AG08395 (cell line): ENCODE data around the gene ZSCAN5A.
"Not testable (repeated sequence)": the region's sequence is repeated elsewhere in the genome, so short reads cannot be mapped to it uniquely, and the experiment has no call there.

Source experiments
- DNase-seq: peaks from one replicate; pipeline ENCODE4 v3.0.0; 2012; ENCODE audit warnings: mixed read lengths, low spot score

Gene ZSCAN5A

DNA sequence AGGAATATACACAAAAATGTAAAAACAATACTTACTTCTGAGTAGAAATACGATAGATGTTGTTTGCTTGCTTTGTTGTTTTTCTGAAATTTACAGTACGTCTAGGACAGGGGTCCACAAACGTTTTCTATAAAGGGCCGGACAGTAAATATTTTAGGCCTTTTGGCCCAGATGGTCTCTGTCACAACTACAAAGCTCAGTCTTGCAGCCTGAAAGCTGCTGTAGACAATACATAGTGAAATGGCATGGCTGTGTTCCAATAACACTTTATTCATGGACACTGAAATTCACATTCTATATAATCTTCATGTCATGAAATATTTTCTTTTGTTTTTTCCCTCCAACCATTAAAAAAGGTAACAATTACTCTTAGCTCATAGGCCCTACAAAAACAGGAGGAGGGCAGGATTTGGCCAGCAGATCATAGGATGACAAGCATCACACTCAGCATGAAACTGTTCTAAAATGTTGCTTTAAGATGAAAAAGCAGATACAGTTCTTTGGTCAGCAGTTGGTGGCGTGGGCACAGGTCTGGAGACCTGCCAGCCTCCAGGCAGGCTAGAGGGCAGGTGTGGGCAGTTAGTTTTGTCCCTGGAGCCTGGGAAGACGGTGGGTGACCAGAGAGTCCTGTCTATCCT lies 42.4 kb downstream of the ZSCAN5A start, which contains the start of gene EDDM13:
TSS of gene EDDM13 (plus strand) at position 588 of the 638 bp plus-strand sequence. CDS start 87 bp downstream, outside the sequence.
- DNase-seq: no peak

DNA sequence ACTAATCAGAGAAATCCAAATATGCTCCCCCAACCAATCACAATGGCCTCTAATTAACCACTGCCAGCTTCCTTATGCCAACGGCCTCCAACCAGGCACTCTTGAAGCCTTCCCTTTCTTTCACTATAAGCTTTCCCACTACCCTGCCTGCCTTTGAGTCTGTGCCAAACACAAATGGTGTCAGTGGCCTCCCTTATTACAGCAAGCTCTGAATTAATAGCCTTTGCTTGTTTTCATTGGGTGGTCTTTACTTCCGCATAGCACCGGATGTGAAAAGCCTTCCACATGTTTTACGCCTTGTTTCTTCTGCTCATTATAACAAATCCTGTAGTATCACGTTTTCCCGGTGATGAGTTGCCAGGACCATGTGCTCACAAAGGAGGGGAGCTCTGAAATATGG lies 43.5 kb downstream of the ZSCAN5A start:
- DNase-seq: no peak

DNA sequence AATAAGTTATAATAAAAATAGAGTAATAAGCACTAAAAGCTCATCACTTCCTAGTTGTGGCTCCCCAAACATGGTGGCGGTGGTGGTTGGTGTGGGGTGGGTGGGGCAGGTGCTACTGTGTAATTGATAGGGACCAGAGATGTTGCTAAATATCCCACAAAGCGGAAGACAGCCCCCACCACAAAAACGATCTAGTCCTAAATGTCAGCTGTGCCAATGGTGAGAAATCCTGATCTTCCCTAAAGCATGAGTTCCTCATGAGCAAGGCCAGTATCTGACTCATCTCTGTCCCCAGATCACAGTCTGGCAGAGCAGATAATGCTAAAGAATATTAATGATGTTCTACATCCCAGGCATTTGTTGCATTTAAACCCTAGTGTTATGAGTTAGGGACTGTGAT lies 44.0 kb downstream of the ZSCAN5A start:
- peak; percentile 34 for DNase-seq

DNA sequence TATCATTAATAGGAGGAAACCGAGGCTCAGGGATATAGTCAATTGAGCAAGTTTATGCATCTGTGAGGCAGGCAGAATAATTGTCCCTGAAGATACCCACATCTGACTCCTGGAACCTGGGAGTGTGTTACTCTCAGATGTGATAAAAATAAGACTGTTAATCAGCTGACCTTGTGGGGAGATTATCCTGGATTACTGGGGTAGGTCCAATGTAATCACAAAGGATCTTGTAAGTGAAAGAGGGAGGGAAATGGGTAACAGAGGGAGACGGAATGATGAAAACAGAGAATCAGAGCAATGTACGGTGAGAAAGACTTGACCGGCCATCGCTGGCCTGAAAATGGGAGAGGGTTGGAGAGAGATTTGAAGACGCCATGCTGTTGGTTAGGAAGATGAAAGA lies 45.3 kb downstream of the ZSCAN5A start:
- no peak for DNase-seq

DNA sequence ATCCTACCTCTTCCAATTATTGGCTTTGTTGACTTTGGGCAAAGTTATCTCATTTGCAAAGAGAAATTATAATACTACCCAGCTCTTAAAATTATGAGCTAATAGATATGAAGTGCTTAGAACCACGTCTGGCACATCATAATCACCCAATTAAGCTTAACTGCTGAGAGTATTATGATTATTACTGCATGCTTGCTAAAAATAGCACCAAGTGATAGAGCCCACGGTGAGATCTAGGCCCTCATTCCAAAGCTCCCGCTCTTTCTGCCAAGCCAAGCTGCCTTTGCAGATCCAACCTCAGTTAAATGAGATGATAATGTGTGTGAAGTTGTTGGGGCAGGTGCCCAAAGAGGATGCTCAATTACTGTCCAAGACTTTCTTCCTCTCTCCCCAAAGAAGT lies 48.6 kb downstream of the ZSCAN5A start:
- DNase-seq: no peak

DNA sequence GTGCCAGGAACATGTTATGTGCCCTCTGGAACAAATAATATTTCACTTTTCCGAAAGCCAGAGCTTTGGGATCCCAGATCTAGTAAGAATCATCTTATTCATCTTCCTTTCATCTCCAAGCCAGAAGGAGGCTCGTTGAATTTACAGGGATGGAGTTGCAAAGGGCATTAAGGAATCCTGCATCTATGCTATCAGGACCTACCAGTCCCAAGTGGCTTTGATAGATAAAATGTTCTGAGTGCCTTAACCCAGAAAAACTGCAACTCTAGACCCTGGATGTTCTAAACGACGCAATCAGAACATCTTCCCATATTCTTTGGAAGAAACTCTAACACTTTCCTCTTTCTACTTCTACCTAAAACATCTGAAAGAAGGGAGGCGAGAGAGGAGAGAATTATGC lies 51.3 kb downstream of the ZSCAN5A start:
- DNase-seq: no peak

DNA sequence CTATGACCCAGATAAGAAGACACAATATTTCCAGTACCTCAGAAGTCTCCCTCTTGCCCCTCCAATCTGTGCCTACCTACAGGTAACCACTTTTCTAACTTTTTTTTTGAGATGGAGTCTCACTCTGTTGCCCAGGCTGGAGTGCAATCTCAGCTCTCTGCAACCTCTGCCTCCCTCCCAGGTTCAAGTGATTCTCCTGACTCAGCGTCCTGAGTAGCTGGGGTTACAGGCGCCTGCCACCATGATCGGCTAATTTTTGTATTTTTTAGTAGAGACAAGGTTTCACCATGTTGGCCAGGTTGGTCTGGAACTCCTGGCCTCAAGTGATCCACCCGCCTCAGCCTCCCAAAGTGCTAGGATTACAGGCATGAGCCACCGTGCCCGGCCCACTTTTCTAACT lies 52.7 kb downstream of the ZSCAN5A start:
- not testable (repeated sequence) for DNase-seq

DNA sequence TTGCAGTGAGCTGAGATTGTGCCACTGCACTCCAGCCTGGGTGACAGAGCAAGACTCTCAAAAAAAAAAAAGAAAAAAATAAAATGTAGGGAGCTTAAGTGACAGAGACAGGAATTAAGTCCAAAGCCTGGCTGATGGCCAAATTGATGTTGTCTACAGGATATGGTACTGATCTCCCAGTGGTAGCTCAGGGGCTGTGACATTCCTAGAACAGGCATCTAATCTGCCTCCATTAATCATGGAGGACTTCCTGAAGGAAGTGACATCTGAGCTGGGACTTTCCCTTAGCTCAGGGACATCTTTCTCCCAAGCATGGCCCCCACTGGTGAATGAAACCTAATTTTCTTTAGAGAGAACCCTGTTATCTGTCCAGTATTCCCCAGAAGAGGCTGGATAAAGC lies 53.5 kb downstream of the ZSCAN5A start:
- DNase-seq: no peak

DNA sequence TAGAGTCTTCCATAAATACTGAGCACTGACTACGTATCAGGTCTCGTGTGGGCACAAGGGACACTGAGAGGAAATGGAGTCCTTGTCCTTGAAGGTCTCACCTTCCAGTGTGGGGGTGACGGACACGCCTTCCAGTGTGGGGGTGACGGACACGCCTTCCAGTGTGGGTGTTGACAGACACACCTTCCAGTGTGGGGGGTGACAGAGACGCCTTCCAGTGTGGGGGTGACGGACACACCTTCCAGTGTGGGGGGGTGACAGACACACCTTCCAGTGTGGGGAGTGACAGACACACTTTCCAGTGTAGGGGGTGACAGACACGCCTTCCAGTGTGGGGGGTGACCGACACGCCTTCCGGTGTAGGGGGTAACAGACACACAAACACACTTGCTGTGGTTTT lies 56.4 kb downstream of the ZSCAN5A start:
- no peak for DNase-seq

DNA sequence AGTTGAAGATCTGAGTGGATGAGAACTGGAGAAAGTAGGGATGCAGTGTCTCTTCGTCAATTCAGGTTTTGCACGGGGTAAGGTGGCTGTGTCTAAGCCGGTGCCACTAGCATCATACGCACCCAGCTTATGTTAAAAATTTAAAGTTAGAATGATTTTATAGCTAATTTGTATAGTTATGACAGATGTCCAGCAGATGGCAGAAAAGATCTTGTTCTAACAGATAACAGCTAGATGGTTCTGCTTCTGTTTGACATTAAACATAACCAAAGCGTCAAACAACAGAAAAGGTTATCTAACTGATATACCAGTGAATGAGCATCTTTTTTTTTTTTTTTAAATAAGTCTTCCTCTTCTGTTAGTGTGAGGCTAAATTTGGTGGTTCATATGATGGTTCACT lies 60.9 kb downstream of the ZSCAN5A start:
- peak; percentile 57 for DNase-seq

DNA sequence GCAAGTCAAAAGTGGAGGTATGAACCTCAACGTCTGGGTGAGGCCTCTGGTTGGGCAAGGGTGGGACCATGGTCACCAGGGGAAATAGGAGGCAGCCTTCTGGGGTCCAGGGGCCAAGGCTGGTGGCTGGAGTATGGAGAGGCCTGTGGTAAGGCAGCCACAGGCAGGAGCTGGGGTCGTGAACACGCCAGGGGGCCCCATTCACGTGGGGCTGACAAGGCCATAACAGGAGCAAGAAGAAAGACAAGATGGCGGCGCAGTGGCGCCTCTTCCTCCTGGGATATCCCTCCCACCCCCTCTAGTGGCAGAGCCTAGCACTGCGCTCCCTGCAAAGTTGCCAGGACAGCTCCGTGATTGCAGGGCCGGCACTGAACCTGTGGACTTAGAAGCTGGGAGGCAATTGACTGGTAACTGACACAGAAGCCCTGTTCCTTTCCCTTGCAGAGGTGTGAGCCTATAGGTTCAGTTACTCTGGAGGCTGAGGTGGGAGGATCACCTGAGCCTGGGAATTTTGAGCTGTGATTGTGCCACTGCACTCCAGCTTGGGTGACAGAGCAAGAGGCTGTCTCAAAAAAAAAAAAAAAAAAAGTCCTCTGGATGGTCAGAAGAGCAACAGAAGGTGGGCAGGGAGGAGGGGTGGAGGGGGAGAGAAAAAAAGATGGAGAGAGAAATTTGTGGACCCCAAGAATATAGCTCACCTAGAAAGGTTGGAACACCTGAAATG lies 61.8 kb downstream of the ZSCAN5A start:
- DNase-seq: peak; percentile 70

DNA sequence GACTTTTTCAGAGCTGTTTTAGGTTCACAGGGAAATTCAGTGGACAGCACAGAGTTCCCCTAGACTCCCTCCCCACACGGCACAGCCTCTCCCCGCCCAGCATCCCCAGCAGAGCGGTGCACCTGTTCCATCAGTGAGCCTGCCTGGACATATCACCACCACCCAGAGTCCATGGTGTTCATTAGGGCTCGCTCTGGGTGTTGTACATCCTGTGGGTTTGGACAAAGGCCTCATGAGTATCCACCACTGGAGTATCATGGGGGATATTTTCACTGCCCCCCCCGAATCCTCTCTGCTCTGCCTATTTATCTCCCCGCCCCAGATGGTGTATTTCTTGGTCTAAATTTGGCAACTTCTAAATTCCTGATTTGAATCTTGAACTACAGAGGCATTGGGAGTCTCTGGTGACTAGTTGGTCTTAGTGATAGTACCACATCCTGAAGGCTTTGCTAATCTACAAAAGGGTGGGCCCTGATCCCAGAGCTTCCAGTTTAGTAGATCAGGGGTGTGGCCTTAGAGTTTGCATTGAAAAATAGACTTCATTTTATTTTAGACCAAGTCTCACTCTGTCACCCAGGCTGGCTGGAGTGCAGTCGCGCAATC lies 65.8 kb downstream of the ZSCAN5A start:
- not testable (repeated sequence) for DNase-seq

DNA sequence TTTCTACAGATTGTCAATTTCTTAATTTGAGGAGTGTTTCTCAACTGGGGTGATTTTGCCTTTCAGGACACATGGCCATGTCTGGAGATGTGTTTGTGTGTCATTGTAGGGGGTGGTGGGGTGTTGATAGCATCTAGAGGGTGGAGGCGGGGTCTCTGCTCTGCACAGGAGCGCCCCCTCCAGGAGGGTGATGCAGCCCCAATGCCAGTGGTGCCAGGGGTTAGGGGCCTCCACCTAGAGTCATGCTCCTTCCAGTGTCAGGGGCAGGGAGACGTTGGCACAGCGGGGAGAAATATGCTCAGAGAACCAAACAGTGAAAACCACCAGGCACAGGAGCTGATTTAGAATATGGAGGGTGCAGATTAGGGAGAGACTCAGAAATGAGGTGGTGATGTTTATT lies 68.9 kb downstream of the ZSCAN5A start:
- not testable (repeated sequence) for DNase-seq

DNA sequence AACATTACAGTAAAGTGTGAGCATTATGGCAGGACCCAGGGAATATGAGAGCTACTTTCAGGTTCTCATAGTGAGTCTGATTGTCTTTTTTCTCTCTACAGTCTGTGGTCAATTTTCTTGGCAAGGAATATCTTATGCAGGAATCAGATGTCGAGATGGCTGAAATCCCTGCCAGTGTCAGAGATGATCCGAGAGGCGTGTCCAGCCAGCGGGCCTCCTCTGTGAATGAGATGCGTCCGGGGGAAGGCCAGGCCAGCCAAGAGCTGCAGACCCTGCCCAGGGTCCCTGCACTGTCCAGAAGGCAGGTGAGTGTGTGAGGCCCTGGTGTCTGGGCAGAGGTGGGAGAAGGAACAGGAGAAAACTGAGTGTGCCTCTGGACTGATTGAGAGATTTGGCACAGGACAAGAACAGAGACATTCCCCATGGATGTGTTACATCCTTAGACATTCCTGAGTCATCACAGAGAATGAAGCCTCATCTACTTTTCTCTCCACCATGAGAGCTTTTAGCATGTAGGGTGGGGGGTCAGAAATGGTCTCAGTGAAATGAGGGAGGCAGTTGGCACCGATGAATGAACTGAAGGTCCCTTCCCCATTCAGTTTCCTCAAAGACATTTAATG lies 69.4 kb downstream of the ZSCAN5A start:
- DNase-seq: peak; percentile 58

DNA sequence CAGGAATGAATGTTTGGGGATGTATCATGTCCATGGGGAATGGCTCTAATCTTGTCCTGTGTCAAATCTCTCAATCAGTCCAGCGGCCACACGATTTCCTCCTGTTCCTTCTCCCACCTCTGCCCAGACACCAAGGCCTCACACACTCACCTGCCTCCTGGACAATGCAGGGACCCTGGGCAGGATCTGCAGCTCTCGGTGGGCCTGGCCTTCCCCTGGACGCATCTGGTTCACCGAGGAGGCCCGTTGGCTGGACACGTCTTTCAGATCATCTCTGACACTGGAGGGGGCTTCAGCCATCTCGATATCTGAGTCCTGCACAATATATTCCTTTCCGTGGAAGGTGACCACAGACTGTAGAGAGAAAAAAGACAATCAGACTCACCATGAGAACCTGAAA lies 91.2 kb downstream of the ZSCAN5A start:
- no peak for DNase-seq

DNA sequence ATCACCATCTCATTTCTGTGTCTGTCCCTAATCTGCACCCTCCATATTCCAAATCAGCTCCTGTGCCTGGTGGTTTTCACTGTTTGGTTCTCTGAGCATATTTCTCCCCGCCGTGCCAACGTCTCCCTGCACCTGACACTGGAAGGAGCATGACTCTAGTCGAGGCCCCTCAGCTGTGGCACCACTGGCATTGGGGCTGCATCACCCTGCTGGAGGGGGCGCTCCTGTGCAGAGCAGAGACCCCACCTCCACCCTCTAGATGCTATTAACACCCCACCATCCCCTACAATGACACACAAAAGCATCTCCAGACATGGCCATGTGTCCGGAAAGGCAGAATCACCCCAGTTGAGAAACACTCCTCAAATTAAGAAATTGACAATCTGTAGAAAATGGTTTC lies 91.7 kb downstream of the ZSCAN5A start:
- no peak for DNase-seq

DNA sequence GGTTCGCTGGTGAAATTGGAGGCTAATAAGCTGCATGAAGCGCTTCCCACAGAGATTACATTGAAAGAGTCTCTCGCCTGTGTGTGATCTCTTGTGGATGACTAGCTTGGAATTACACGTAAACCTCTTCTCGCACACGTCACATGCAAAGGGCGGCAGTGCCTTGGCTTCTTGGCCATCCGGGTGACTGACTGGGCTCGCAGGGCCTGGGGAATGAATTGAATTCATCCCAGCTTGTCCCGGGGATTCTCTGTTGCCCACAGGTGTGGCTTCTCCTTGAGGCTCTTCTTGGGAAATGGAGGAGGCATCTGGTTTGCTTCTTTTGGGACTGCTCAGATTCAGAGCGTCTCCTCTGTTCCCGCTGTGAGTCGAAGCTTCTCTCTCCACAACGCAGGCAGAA lies 92.8 kb downstream of the ZSCAN5A start:
- no peak for DNase-seq

DNA sequence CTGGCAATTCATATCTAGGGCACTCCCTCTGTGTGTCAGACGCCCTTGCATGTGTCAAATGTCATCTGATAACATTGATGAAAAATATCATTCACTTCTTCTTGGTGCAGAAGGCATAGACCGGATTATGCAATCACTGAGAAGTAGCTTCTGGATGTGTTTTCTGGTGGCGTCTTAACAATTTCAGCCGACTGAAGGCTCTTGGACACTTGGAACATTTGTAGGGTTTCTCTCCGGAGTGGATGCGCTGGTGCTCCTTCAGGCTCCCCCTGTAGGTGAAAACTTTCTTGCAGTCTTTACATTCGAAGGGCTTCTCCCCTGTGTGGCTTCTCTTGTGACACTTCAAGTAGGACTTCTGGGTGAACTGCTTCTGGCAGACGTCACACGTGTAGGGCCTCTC lies 93.2 kb downstream of the ZSCAN5A start:
- DNase-seq: not testable (repeated sequence)

DNA sequence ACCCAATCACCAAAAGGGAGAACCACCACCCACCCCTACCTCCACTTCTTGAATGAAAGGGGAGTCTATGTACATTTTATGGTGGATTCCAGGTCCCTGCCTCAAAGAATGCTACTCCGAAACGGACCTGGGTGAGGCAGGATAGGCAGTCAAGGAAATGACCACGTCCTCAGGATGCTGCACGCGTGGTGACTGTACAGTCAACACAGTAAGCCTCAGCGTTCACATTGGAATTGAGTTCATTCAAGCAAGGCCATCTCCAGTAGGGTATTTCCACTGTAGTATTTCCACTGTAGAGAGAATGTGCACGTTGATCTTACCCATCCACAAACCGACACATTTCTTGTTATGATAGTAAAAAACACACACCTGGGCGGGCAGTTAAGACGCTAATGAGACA lies 95.7 kb downstream of the ZSCAN5A start:
- no peak for DNase-seq

DNA sequence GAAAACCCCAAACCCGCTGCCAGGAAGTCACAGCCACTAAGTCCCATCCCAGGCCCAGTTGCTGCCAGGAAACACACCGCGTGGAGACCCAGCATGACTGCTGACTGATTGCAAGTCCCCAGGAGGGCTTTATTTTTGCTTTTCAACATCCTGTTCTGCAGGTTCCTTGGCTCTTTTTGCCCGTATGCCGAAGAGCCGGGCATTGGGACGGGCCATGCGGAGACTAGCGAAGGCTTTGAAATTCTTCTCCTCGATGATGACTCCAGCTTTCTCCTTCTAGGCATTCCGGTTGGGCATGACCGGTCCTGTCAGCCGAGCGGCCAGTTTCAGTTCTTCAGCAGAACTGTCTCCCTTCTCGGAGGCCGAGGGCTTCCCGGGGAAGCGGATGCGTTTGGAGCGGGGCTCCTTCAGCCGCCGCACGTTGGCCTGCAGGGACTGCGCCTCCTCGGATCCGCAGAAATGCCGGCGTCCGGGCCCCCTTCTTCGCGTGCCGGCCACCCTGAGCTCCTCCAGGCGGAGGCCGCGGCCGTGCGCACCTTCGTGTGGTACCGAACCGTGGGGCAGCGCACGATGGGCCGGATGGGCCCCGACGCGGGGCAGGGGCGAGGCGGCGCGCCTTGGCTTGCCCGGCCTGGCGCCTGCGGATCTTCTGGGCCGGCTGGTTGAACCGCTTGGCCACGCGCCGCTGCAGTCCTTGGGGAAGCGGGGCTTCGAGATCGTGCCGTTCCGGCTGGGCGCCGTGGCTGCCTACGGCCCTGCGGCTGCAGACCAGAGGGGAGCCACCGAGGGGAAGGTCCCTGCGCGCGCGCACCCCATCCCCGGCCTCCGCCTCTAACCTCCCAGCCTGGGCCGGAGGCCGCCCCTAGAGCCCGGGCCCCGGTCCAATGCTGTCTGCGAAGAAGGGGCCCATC lies 97.3 kb downstream of the ZSCAN5A start:
- peak; percentile 35 for DNase-seq

DNA sequence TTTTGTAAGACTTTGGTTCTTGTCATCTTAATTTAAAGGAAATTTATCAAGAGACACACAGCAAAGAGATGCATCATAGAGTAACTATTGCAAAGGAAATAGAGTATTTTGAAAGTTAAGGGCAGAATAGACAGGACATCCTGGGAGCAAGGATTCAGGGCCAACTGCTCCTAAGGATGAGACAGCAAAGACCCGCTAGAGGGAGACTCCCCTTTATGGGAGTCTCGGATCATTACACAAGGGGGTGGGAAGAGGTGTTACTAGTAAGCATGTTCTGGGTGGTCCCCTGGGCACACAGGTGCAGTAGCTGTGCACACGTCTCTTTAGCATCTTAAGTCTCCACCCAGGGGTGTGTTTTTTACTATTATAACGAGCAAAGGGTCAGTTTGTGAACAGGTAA lies 102.9 kb downstream of the ZSCAN5A start:
- no peak for DNase-seq

DNA sequence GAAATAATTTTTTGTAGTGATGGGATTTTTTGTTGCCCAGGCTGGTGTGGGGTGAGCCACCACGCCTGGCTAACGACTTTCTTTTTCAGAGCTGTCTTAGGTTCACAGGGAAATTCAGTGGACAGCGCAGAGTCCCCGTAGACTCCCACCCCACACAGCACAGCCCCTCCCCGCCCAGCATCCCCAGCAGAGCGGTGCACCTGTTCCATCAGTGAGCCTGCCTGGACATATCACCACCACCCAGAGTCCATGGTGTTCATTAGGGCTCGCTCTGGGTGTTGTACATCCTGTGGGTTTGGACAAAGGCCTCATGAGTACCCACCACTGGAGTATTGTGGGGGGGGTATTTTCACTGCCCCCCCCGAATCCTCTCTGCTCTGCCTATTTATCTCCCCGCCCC lies 104.6 kb downstream of the ZSCAN5A start:
- DNase-seq: not testable (repeated sequence)
